Neural progenitor cell (in vitro differentiated cells): Measurements from ENCODE around the gene TOM1. TPM values are rescaled to one million over a fixed set of nuclear protein-coding genes. Genes with fewer than 3 reads are reported as not detected.

Source experiments
- DNase-seq: peaks from one replicate; pipeline ENCODE4 v3.0.0-alpha.2; 2016; ENCODE audit warnings: low spot score
- H2AFZ ChIP-seq: fragments of 200-600 bp; sonication (generic); replicated peaks from 2 replicates; pipeline ENCODE4 v1.6.1; 2016; ENCODE audit warnings: antibody characterized with exemption
- H3F3A ChIP-seq: fragments of 200-600 bp; sonication (generic); 2 replicates; pipeline ENCODE4 v1.6.1; 2016; ENCODE audit warnings: antibody characterized with exemption, low read depth
- H3K27ac ChIP-seq: fragments of 200-600 bp; sonication (generic); 2 replicates; pipeline ENCODE4 v1.5.1; 2016; ENCODE audit warnings: mild to moderate bottlenecking
- H3K27me3 ChIP-seq: fragments of 200-600 bp; sonication (generic); 2 replicates; pipeline ENCODE4 v1.6.1; 2016; ENCODE audit warnings: mild to moderate bottlenecking, moderate library complexity
- H3K36me3 ChIP-seq: fragments of 200-600 bp; sonication (generic); 2 replicates; pipeline ENCODE4 v1.5.1; 2016
- H3K4me1 ChIP-seq: fragments of 200-600 bp; sonication (generic); 2 replicates; pipeline ENCODE4 v1.6.1; 2016; ENCODE audit warnings: mixed run types
- H3K4me2 ChIP-seq: fragments of 200-600 bp; sonication (generic); 2 replicates; pipeline ENCODE4 v1.6.1; 2016
- H3K4me3 ChIP-seq: fragments of 200-600 bp; sonication (generic); 2 replicates; pipeline ENCODE4 v1.5.1; 2016
- H3K79me2 ChIP-seq: fragments of 200-600 bp; sonication (generic); 2 replicates; pipeline ENCODE4 v1.6.1; 2016; ENCODE audit warnings: low read depth
- H3K9ac ChIP-seq: fragments of 200-600 bp; sonication (generic); 2 replicates; pipeline ENCODE4 v1.6.1; 2016
- H3K9me3 ChIP-seq: fragments of 200-600 bp; sonication (generic); 2 replicates; pipeline ENCODE4 v1.5.1; 2016; ENCODE audit warnings: low read depth
- H4K20me1 ChIP-seq: fragments of 200-600 bp; sonication (generic); 2 replicates; pipeline ENCODE4 v1.6.1; 2016; ENCODE audit warnings: low read depth
- H3K27ac Mint-ChIP-seq: 3 replicates; pipeline ENCODE4 v1.8.0; 2021; ENCODE audit warnings: mixed read lengths
- H3K27me3 Mint-ChIP-seq: 2 replicates; pipeline ENCODE4 v1.8.0; 2022; ENCODE audit warnings: low read depth, mild to moderate bottlenecking, inconsistent platforms, moderate library complexity, mixed read lengths; ENCODE audit not compliant: insufficient read depth
- H3K36me3 Mint-ChIP-seq: 3 replicates; pipeline ENCODE4 v1.8.0; 2021; ENCODE audit warnings: mixed read lengths
- H3K4me1 Mint-ChIP-seq: 3 replicates; pipeline ENCODE4 v1.8.0; 2021; ENCODE audit warnings: mixed read lengths
- H3K4me3 Mint-ChIP-seq: 3 replicates; pipeline ENCODE4 v1.8.0; 2021; ENCODE audit warnings: mild to moderate bottlenecking, moderate library complexity, mixed read lengths
- H3K9me3 Mint-ChIP-seq: 3 replicates; pipeline ENCODE4 v1.8.0; 2020; ENCODE audit warnings: mixed read lengths
- EZH2 ChIP-seq: fragments of 200-600 bp; sonication (generic); IDR thresholded peaks from 2 replicates; pipeline ENCODE4 v1.6.1; 2017; ENCODE audit warnings: antibody characterized with exemption, mild to moderate bottlenecking, moderate library complexity
- EZH2phosphoT487 ChIP-seq: fragments of 200-600 bp; sonication (generic); IDR thresholded peaks from 2 replicates; pipeline ENCODE4 v1.6.1; 2017; ENCODE audit warnings: antibody characterized with exemption
- total RNA-seq: library from RNA; depleted of rRNA; stranded (reverse); fragments of >200 nt; gene quantifications from 2 replicates; pipeline ENCODE4 v1.2.3, GENCODE V29; 2015; ENCODE audit warnings: low replicate concordance
- TF ChIP-seq, protein P1 (sequence below): fragments of 200-600 bp; sonication (generic); IDR thresholded peaks from 2 replicates; pipeline ENCODE4 v1.5.1; 2017; ENCODE audit warnings: antibody characterized with exemption, mild to moderate bottlenecking

The TOM1 gene
- total RNA-seq, 1 donor from 2014 or later = 28.6 TPM

DNA sequence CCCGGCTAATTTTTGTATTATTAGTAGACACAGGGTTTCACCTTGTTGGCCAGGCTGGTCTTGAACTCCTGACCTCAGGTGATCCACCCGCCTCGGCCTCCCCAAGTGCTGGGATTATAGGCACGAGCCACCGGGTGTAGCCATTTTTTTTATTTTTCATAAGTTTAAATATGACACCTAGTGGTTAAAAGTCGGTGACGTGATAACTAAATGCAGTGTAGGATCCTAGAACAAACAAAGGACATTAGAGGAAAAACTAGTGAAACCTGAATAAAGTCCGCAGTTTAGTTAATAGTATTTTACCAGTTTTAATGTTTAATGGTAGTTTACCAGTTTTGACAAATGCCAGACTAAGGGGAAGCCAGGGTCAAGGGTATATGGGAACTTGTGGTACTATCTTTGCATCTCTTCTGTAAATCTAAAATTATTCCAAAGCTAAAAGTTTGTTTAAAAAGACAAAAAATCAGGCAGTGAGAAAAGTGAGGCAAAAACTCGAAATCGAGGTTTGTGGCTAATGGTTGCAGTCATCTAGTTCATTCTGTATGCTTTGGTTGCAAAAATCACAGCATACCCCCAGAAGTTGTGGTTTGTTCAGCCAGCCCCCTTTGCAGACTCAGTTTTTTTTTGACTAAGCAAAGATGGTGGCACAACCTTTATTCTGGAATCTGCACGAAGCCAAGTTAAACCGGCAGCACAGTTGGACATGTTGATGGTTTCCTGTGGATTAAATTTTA lies 29.6 kb downstream of the TOM1 start:
- Histone ChIP-seq H3K79me2 (no peaks in the 10 kb centered on the region), H4K20me1 (no peaks in the 10 kb centered on the region), H3F3A (no peaks in the 10 kb centered on the region), H3K27me3 (no peaks in the 10 kb centered on the region), H3K9me3 (no peaks in the 10 kb centered on the region), H3K9ac (no peak overlapping the region), H3K36me3 (no peaks in the 10 kb centered on the region), H3K27ac (no peak overlapping the region), H3K4me2 (no peak overlapping the region), H2AFZ (no peak overlapping the region), H3K4me3 (no peak overlapping the region), H3K4me1 (no peaks in the 10 kb centered on the region)
- Mint-ChIP-seq H3K27ac (no peak overlapping the region), H3K4me3 (no peak overlapping the region), H3K27me3 (peaks cover 3% of the 10 kb centered on the region), H3K36me3 (peaks cover 14% of the 10 kb centered on the region), H3K4me1 (peaks cover 4% of the 10 kb centered on the region), H3K9me3 (no peaks in the 10 kb centered on the region)
- TF ChIP-seq, protein P1, sequence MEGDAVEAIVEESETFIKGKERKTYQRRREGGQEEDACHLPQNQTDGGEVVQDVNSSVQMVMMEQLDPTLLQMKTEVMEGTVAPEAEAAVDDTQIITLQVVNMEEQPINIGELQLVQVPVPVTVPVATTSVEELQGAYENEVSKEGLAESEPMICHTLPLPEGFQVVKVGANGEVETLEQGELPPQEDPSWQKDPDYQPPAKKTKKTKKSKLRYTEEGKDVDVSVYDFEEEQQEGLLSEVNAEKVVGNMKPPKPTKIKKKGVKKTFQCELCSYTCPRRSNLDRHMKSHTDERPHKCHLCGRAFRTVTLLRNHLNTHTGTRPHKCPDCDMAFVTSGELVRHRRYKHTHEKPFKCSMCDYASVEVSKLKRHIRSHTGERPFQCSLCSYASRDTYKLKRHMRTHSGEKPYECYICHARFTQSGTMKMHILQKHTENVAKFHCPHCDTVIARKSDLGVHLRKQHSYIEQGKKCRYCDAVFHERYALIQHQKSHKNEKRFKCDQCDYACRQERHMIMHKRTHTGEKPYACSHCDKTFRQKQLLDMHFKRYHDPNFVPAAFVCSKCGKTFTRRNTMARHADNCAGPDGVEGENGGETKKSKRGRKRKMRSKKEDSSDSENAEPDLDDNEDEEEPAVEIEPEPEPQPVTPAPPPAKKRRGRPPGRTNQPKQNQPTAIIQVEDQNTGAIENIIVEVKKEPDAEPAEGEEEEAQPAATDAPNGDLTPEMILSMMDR = no peak
- no peak for TF ChIP-seq EZH2phosphoT487
- TF ChIP-seq EZH2 = no peak
- DNase-seq = no peak

DNA sequence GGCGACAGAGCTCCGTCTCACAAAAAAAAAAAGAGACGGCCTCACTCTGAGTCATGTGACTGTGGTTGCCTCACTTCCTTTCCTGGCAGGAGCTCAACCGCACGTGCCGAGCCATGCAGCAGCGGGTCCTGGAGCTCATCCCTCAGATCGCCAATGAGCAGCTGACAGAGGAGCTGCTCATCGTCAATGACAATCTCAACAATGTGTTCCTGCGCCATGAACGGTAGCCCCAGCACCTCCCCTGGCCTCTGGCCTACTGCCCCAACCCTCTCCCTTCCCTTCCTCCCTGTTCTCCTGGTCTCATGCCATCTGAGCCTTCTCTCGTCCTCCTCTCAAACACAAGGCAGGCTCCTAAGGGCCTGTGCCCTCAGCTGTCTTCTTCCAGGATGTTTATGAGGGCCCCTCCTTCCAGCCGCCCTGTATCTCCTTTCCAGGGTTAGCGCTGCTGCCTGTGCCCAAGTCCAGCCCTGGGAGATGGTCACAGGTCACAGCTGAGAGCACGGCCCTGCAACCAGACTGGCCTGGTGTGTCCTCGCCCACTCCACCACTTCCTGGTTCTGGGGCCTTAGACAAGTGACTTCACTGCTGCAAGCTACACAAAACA lies 30.7 kb downstream of the TOM1 start:
- H3K4me3 Mint-ChIP-seq = no peak overlapping the region
- no peaks in the 10 kb centered on the region for H3K27me3 ChIP-seq
- no peak for DNase-seq
- no peak overlapping the region for H3K4me2 ChIP-seq
- peaks cover 4% of the 10 kb centered on the region for H3K4me1 Mint-ChIP-seq
- H3K4me1 ChIP-seq = no peaks in the 10 kb centered on the region
- H3K9ac ChIP-seq = no peak overlapping the region
- no peak overlapping the region for H3K27ac ChIP-seq
- H3K36me3 Mint-ChIP-seq = peaks cover 11% of the 10 kb centered on the region
- H2AFZ ChIP-seq = no peak overlapping the region
- H3F3A ChIP-seq = no peaks in the 10 kb centered on the region
- H3K79me2 ChIP-seq = no peaks in the 10 kb centered on the region
- no peaks in the 10 kb centered on the region for H3K36me3 ChIP-seq
- H4K20me1 ChIP-seq = no peaks in the 10 kb centered on the region
- no peaks in the 10 kb centered on the region for H3K9me3 ChIP-seq
- no peak overlapping the region for H3K4me3 ChIP-seq
- H3K27ac Mint-ChIP-seq = no peak overlapping the region
- TF ChIP-seq EZH2 (no peak), EZH2phosphoT487 (no peak)
- TF ChIP-seq, protein P1 = no peak
- H3K27me3 Mint-ChIP-seq = peaks cover 3% of the 10 kb centered on the region
- no peaks in the 10 kb centered on the region for H3K9me3 Mint-ChIP-seq

DNA sequence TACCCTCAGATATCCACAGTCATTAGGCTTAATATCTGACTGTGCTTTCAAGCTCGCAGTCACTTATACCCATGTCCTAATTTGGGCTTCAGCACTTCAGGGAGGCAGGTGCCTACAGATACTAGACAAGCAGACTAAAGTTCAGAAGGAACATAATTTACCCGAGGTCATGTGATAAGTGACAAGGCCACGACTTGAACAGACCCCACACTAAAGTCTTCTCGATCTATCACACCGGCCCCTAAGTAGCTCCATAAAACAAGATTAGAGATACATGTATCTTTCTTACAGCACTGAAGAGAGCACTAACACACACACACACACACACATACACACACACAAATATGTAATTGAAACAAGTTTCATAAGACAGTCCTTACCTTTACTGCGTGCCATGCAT lies 32.6 kb downstream of the TOM1 start:
- Histone ChIP-seq H3K36me3 (no peaks in the 10 kb centered on the region), H3F3A (no peaks in the 10 kb centered on the region), H3K79me2 (no peaks in the 10 kb centered on the region), H3K9ac (no peak overlapping the region), H3K27me3 (no peaks in the 10 kb centered on the region), H2AFZ (no peak overlapping the region), H3K4me3 (no peak overlapping the region), H3K4me1 (peaks cover 1% of the 10 kb centered on the region), H4K20me1 (no peaks in the 10 kb centered on the region), H3K9me3 (no peaks in the 10 kb centered on the region), H3K27ac (no peak overlapping the region), H3K4me2 (no peak overlapping the region)
- Mint-ChIP-seq H3K36me3 (peaks cover 15% of the 10 kb centered on the region), H3K27ac (no peak overlapping the region), H3K4me1 (peaks cover 4% of the 10 kb centered on the region), H3K4me3 (no peak overlapping the region), H3K27me3 (no peaks in the 10 kb centered on the region), H3K9me3 (no peaks in the 10 kb centered on the region)
- TF ChIP-seq, protein P1 = no peak
- TF ChIP-seq EZH2phosphoT487 (no peak), EZH2 (no peak)
- no peak for DNase-seq
